GM21360 (cell line): ENCODE measurements around the gene PDXK.

Source experiments
- ATAC-seq: cut with Tn5 transposase; IDR thresholded peaks from one replicate; pipeline ENCODE4 v1.9.1; 2021; ENCODE audit warnings: mild to moderate bottlenecking, moderate library complexity; ENCODE audit not compliant: unreplicated experiment

PDXK gene

GRCh38 chr21:43741423-43742096 is 22.6 kb downstream of the PDXK start:
- ATAC-seq, result no peak

GRCh38 chr21:43743947-43744346 is 25.0 kb downstream of the PDXK start:
- ATAC-seq, result no peak

GRCh38 chr21:43744725-43745124 is 25.8 kb downstream of the PDXK start:
- ATAC-seq, result no peak

GRCh38 chr21:43745772-43746517 is 27.0 kb downstream of the PDXK start:
- ATAC-seq, result no peak

GRCh38 chr21:43748622-43749021 is 29.7 kb downstream of the PDXK start:
- no peak for ATAC-seq

- no peak for ATAC-seq
These were observed 30.8 kb downstream of the PDXK start for GRCh38 chr21:43749651-43750262.

- no peak for ATAC-seq
These were observed 31.6 kb downstream of the PDXK start for GRCh38 chr21:43750339-43751033.

- no peak for ATAC-seq
These were observed 33.1 kb downstream of the PDXK start for GRCh38 chr21:43751955-43752591.

- ATAC-seq, result no peak
These were observed 34.0 kb downstream of the PDXK start for GRCh38 chr21:43752758-43753438.

- no peak for ATAC-seq
These were observed 34.5 kb downstream of the PDXK start for GRCh38 chr21:43753439-43753799.

- ATAC-seq, result no peak
These were observed 36.2 kb downstream of the PDXK start for GRCh38 chr21:43754948-43755781.

GRCh38 chr21:43755820-43756594 is 37.1 kb downstream of the PDXK start:
- ATAC-seq, result no peak

- ATAC-seq, result no peak
These were observed 38.7 kb downstream of the PDXK start for GRCh38 chr21:43757601-43758000.

- no peak for ATAC-seq
These were observed 39.2 kb downstream of the PDXK start for GRCh38 chr21:43758111-43758641.

GRCh38 chr21:43758811-43759210 is 39.9 kb downstream of the PDXK start:
- ATAC-seq, result no peak

GRCh38 chr21:43759651-43760050 is 40.7 kb downstream of the PDXK start:
- no peak for ATAC-seq

- ATAC-seq, result no peak
These were observed 41.5 kb downstream of the PDXK start for GRCh38 chr21:43760391-43760958.

- no peak for ATAC-seq
These were observed 43.0 kb downstream of the PDXK start for GRCh38 chr21:43761886-43762285.
